Putamen (tissue), 1 donor: ENCODE results near the gene DCP1B.
A peak's percentile ranks its signal among the peaks of the same experiment; 100 is the strongest.

ENCODE experiments used
- DNase-seq: peaks from one replicate; pipeline ENCODE4 v3.0.0-alpha.2; 2016; ENCODE audit warnings: low spot score

Gene DCP1B

GRCh38 chr12:1919284-1919683 is 85.0 kb downstream of the DCP1B start:
- DNase-seq: no peak

- DNase-seq: no peak
These were observed 85.4 kb downstream of the DCP1B start for GRCh38 chr12:1918884-1919236.

GRCh38 chr12:1918081-1918883 is 86.0 kb downstream of the DCP1B start, which contains the start of gene CACNA2D4:
Gene CACNA2D4, minus strand, starts transcription at chr12:1918652. Its CDS starts 179 bp downstream, at chr12:1918473.
- DNase-seq: no peak

GRCh38 chr12:1917172-1918070 is 86.8 kb downstream of the DCP1B start:
- DNase-seq: no peak

- DNase-seq: no peak
These were observed 87.7 kb downstream of the DCP1B start for GRCh38 chr12:1916371-1917171.

DNA sequence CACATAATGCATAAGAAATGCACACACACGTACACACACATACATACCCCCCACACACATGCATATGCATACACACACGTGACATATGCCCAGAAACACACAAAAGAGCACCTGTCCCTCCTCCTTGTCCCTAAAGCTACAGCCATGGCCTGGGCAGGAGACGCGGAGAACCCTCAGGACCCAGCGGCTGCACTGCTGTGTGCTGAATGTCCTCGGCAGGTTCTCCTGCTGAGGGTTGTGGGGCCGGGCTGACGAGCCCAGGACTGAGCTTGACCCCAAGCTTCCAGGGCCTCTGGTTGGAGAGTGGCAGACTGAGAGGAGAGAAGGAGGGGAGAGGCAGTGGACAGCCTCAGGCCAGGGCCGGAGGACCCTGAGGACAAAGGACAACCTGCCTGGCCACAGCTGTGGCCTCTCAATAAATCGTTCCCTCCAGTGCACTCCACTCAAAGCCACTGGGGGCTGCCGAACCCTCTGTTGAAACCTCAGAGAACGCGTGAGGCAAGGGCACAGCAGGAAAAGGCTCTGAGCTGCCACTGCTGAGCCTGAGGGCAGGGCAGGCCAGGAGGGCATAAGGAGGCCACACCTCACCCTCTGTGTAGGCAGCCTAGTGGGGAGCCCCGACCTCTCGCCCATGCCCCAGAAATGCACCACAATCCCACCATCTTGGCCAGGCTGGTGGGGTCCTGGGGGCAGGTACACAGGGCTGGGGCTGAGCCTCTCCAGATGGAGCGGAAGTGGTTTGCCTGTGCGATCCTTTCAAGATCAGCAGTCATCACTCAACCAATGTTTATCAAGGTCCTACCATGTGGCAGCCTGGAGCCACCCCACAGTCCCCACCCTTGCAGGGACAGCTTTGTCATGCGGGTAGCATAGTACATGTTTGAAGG is 88.9 kb downstream of the DCP1B start:
- no peak for DNase-seq

- DNase-seq: no peak
These were observed 89.9 kb downstream of the DCP1B start for GRCh38 chr12:1914114-1914911.

DNA sequence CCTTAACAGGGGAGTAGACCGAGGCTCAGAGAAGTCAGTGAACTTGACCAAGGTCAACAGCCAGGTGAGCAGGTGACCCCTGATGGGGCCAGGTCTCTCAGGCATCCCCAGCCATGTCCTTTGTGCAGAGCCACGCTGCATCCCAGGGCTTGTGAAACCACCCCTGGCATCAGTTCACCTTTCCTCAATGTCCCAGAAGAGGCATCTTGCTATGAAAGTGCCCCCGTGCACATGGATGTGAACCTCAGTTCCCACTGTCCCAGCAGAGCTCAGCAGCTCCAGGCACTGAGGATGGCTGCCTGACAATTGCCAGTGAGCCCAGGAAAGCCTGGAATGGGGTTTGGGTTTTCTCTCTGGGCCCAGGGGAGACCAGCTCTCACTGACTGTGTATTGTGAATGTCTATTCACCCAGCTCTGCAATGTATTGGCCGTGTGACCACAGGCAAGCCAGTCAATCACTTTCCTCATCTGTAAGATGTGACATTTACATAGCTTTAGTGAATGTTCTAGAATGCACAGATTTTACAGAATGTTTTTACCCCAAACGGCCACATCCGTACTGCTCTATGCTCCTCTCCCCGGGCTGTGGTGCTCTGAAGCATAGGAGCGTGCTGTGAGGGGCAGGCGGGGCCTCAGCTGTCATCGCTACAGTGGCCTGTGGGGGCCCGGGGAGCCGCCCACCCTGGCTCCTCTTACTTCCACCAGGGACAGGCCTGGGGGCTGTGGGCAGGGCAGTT is 90.7 kb downstream of the DCP1B start:
- no peak for DNase-seq

- no peak for DNase-seq
These were observed 91.5 kb downstream of the DCP1B start for GRCh38 chr12:1912580-1913376.

- no peak for DNase-seq
These were observed 92.4 kb downstream of the DCP1B start for GRCh38 chr12:1911598-1912575.

DNA sequence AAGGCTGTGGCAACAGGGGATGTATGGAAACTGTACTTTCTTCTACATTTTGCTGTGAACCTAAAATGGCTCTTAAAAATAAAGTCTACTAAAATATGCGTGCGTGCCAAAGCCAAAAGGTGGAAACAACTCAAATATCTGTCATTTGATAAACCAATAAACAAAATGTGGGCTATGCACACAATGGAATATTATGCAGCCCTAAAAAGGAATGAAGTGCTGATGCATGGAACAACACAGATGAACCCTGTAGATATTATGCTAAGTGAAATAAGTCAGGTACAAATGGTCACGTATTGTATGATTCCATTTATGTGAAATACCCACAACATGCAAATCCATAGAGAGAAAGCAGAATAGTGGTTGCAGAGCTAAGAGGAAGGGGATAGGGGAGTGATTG is 93.8 kb downstream of the DCP1B start:
- DNase-seq: no peak

- no peak for DNase-seq
These were observed 95.5 kb downstream of the DCP1B start for GRCh38 chr12:1908758-1909157.

GRCh38 chr12:1907652-1908611 is 96.3 kb downstream of the DCP1B start:
- DNase-seq: no peak

GRCh38 chr12:1906579-1906978 is 97.7 kb downstream of the DCP1B start:
- DNase-seq: no peak

DNA sequence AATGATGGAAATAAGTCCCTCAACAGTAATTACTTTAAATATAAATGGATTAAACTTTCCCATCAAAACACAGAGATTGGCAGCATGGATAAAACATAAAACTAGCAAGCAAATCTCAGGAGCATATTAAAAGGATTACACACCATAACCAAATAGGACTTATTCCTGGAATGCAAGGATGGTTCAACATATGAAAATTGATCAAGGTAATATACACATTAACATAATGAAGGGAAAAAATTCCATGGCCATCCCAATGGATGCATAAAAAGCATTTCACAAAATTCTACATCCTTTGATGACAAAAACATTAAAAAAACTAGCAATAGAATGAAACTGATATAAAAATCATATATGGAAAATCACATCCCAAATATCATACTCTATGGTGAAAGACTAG is 99.4 kb downstream of the DCP1B start:
- no peak for DNase-seq

GRCh38 chr12:1896964-1897363 is 107.3 kb downstream of the DCP1B start:
- peak; percentile 62 for DNase-seq
